ENCODE data around the gene CASTOR2.
"Not testable (repeated sequence)": the region's sequence is repeated elsewhere in the genome, so short reads cannot be mapped to it uniquely, and the experiment has no call there.

- not testable (repeated sequence) for TF ChIP-seq CTCF, POLR2AphosphoS5 (IDR thresholded peaks at IDR 0.05)
Measured at GRCh38 chr7:74996361-74996760, 31.9 kb downstream of the CASTOR2 start.

All from breast epithelium (tissue), 3 donors.